IPS DF 6.9 (cell line): Measurements from ENCODE around the gene TLN1.

ENCODE experiments used
- DNase-seq: peaks from one replicate; pipeline ENCODE4 v3.0.0-alpha.2; 2013; ENCODE audit warnings: low read depth, low spot score
- H3K27ac ChIP-seq: one replicate; pipeline ENCODE4 v1.5.1; 2013; ENCODE audit warnings: low read length, control low read depth
- H3K27me3 ChIP-seq: 2 replicates; pipeline ENCODE4 v1.6.1; 2013; ENCODE audit warnings: mild to moderate bottlenecking, low read length; ENCODE audit not compliant: control insufficient read depth, insufficient read depth
- H3K36me3 ChIP-seq: 2 replicates; pipeline ENCODE4 v1.6.1; 2013; ENCODE audit warnings: low read length; ENCODE audit not compliant: control insufficient read depth, insufficient read depth
- H3K4me1 ChIP-seq: 2 replicates; pipeline ENCODE4 v1.6.1; 2013; ENCODE audit warnings: low read length; ENCODE audit not compliant: control insufficient read depth, insufficient read depth
- H3K4me3 ChIP-seq: 2 replicates; pipeline ENCODE4 v1.5.1; 2013; ENCODE audit warnings: mild to moderate bottlenecking, low read length
- H3K9me3 ChIP-seq: 2 replicates; pipeline ENCODE4 v1.6.1; 2013; ENCODE audit warnings: low read length, inconsistent platforms; ENCODE audit not compliant: control insufficient read depth, insufficient read depth
- WGBS: extraction: QIAGEN DNeasy Blood & Tissue Kit; methylation state at CpG from one replicate; pipeline ENCODE4 v1.1.7; 2013; ENCODE audit warnings: mixed read lengths, missing lambda C conversion rate; ENCODE audit not compliant: insufficient read length, insufficient coverage; 5-methylcytosine and 5-hydroxymethylcytosine counted together

TLN1 gene

DNA sequence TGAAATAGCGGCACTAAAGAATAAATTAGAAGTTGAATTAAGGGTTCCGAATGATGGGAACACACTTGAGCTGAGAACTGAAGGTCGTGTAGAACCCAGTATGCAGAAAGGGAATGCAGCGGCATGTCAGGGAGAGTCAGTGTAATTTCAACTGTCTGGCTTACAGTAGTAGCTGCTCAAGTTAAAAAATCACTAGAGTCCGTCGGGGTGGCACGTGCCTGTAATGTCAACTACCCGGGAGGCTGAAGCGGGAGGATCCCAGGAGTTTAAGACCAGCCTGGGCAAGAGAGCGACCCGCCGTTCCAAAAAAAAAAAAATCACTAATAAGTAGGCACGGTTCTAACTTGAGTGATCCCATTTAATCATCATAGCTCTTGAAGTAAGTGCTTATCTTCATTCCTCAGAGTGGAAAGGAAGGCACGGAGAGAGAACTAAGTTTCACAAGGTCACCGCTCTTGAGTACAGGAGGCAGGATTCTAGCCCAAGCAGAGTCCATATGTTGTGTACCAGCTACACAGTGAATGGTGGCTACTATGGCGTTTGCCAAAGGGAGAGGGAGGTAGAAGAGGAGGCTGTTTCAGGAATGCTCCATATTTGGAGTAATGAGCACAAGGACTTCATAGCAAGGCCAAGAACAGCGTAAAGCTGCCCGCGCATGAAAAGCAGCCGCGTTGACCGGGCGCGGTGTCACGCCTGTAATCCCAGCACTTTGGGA, 75.0 kb downstream of the TLN1 start:
- no peak for DNase-seq
- Histone ChIP-seq H3K4me3 (peak overlapping the region; percentile 13; the same call in 1 of the 2 replicates), H3K27ac (no peak overlapping the region), H3K27me3 (no peaks in the 10 kb centered on the region), H3K9me3 (no peaks in the 10 kb centered on the region), H3K4me1 (no peaks in the 10 kb centered on the region), H3K36me3 (peaks cover 6% of the 10 kb centered on the region)
- 100% methylated on average over 2 of the region's 25 CpGs for WGBS

DNA sequence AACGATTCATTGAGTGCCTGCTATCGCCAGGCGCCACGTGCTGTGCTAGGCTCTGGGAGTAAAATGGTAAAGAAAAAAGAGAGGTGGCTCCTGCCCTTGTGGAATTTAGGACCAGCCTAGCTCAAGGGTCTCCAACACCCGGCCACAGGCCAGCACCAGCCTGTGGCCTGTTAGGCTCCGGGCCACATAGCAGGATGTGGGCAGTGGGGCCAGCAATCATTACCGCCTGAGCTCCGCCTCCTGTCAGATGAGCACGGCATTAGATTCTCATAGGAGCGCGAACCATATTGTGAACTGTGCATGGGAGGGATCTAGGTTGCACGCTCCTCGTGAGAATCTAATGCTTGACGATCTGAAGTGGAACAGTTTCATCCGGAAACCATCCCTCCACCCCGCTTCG, 75.6 kb downstream of the TLN1 start:
- H3K4me3 ChIP-seq, result no peak overlapping the region

DNA sequence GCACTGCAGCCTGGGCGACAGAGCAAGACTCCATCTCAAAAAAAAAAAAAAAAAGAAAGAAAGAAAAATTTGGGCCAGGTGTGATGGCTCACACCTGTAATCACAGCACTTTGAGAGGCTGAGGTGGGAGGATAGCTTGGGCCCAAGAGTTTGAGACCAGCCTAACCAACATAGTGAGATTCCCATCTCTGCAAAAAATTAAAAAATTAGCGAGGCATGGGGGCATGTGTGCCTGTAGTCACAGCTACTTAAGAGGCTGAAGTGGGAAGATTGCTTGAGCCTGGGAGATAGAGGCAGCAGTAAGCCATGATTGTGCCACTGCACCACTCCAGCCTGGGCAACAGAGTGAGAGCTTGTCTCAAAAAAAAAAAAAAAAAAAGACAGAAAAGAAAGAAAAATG, 78.4 kb downstream of the TLN1 start:
- H3K4me3 ChIP-seq, result no peak overlapping the region
- H3K27me3 ChIP-seq, result no peaks in the 10 kb centered on the region
- no peak for DNase-seq
- H3K27ac ChIP-seq, result no peak overlapping the region
- H3K4me1 ChIP-seq, result peaks cover 8% of the 10 kb centered on the region
- H3K36me3 ChIP-seq, result no peaks in the 10 kb centered on the region
- H3K9me3 ChIP-seq, result no peaks in the 10 kb centered on the region
- WGBS, result no CpG with 5 or more reads among the region's 2 CpGs

More for the DNA sequence above, 75.6 kb downstream of the TLN1 start:
- H3K9me3 ChIP-seq, result no peaks in the 10 kb centered on the region
- H3K27me3 ChIP-seq, result no peaks in the 10 kb centered on the region
- no peak for DNase-seq
- H3K4me1 ChIP-seq, result no peaks in the 10 kb centered on the region
- no peak overlapping the region for H3K27ac ChIP-seq
- H3K36me3 ChIP-seq, result peaks cover 6% of the 10 kb centered on the region
- no CpG with 5 or more reads among the region's 17 CpGs for WGBS

DNA sequence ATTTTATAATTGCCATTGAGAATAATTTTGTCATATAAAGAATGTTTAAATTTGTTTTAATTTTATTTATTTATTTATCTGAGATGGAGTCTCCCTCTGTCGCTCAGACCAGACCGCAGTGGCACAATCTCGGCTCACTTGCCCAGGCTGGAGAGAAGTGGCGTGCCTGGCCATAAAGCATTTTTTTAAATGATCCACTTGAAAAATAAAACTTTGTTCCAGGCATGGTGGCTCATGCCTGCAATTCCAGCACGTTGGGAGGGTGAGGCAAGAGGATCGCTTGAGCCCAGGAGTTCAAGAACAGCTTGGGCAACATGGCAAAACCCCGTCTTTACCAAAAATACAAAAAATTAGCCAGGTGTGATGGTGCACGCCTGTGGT, 79.2 kb downstream of the TLN1 start:
- Histone ChIP-seq H3K36me3 (no peaks in the 10 kb centered on the region), H3K27ac (no peak overlapping the region), H3K4me3 (no peak overlapping the region), H3K9me3 (no peaks in the 10 kb centered on the region), H3K4me1 (peaks cover 8% of the 10 kb centered on the region), H3K27me3 (no peaks in the 10 kb centered on the region)
- no peak for DNase-seq
- WGBS, result no CpG with 5 or more reads among the region's 8 CpGs

DNA sequence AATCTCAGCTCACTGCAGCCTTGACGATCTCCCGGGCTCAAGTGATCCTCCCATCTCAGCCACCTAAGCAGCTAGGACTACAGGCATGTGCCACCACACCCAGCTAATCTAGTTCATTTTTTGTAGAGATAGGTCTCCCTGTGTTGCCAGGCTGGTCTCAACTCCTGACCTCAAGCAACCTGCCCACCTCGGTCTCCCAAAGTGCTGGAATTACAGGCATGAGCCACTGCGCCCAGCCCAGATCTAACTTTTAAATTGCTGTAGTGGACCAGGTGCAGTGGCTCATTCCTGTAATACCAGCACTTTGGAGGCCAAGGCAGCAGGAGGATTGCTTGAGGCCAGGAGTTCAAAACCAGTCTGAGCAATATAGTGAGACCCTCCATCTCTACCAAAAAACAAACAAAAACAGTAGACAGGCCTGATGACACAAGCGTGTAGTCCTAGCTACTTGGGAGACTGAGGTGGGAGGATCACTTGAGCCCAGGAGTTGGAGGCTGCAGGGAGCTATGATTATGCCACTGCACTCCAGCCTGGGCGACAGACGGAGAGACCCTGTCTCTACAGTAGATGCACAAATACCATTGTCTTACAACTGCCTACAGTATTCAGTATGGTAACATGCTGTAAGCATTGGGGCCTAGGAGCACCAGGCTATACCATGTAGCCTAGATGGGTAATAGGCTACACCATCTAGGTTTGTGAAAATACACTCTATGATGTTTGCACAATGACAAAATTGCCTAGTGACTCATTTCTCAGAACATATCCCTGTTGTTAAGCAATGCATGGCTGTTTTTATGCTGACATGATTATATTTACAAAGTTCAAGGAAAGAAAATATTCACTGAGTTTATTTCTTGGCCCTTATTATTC, 79.8 kb downstream of the TLN1 start:
- no peak for DNase-seq
- Histone ChIP-seq H3K36me3 (no peaks in the 10 kb centered on the region), H3K4me3 (no peak overlapping the region), H3K9me3 (no peaks in the 10 kb centered on the region), H3K4me1 (peaks cover 8% of the 10 kb centered on the region), H3K27ac (no peak overlapping the region), H3K27me3 (no peaks in the 10 kb centered on the region)
- no CpG with 5 or more reads among the region's 7 CpGs for WGBS

DNA sequence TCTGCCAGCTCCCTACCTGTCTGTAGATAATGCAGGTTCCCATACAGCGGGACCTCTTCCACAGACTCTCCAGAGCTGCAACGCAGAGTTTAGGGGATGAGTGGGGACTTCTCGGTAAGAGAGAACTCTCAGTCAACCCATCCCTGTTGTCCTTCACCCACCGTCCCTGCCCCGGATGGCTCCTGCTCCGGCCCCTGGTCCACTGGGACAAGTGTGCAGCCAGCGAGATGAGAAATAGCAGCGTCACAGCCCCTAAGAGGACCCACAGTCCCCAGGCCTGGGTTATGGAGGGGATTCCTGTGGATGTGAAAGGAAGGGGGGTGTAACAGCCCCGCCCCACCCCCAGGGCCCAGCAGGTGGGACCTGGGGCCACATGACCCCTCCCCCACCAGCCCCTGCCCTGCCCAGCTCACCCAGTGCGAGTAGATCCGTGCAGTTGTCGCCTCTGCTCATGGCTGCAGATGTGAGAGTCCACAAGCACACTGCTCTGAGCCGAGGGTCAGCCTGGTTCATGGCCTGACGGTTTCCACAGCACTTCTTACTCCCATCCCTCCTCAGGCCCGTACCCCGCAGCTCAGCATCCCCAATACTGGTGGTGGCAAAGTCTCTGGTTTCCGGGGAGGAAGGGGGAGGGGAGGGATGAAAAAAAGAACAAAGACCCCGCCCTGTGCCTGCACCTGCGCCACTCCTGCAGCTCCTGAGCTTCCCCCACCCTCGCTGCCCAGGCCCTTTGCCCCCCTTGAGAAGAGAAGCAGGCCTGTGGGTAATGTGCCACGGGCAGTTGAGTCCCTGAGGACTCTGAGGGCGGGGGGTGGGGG, 81.4 kb downstream of the TLN1 start, which contains the start of gene SIT1:
SIT1 (minus strand) TSS at position 591 of the 818 bp plus-strand sequence; CDS start at position 513, 78 bp downstream.
- Histone ChIP-seq H3K27ac (no peak within 1 kb of the TSS), H3K9me3 (no peaks in the 10 kb centered on the region), H3K4me1 (peaks cover 8% of the 10 kb centered on the region), H3K27me3 (no peaks in the 10 kb centered on the region), H3K36me3 (no peaks in the 10 kb centered on the region), H3K4me3 (no peak within 1 kb of the TSS)
- WGBS, result no CpG with 5 or more reads among the region's 22 CpGs
- no peak for DNase-seq

DNA sequence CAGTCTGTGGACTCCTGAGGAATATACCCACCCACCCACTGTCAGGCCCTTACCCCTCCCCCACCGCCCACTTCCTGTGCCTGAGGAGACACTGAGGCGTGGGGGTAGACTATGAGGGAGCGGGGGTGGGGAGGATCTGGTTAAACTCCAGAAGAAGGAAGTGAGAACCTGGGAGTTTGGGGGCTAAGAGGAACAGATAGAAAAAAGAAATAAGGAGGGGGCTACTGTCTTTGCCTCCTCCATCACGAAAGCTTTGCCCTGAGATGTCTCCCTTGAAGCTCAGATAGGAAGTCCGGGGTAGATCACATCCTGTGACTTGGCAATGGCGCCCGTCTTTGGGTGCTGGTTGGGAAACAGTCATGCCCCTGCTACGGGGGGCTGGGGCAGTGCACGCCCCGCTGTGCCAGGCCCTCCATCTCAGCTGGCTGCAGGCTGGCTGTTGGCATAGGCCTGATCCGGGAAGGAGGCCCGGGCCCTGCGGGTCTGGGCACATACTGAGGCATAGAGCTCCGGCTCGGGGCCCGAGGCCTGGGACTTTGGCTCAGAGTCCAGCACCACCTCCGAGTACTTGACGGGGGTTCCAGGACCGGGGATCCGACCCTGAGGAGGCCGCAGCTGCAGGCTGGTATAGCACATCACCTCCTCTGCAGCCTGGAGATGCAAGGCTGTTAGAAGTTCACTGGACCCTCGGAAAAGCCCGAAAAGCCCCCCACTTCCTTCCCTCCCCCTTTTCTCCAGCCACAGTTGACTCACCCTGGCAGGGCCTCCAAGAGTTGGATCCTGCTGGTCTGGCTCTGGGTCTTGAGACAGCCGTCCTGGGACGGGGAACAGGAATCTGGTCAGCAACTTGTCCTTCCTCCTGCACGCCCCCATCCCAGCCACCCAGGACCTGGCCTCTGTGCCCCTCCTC, 82.3 kb downstream of the TLN1 start:
- H3K27ac ChIP-seq, result no peak overlapping the region
- no peaks in the 10 kb centered on the region for H3K27me3 ChIP-seq
- WGBS, result no CpG with 5 or more reads among the region's 26 CpGs
- H3K4me3 ChIP-seq, result no peak overlapping the region
- H3K4me1 ChIP-seq, result peaks cover 8% of the 10 kb centered on the region
- H3K9me3 ChIP-seq, result no peaks in the 10 kb centered on the region
- no peak for DNase-seq
- no peaks in the 10 kb centered on the region for H3K36me3 ChIP-seq
